ENCODE results near the gene RHOBTB3.
A peak's percentile ranks its signal among the peaks of the same experiment; 100 is the strongest.
"Not testable (repeated sequence)": the region's sequence is repeated elsewhere in the genome, so short reads cannot be mapped to it uniquely, and the experiment has no call there.

Gene RHOBTB3

DNA sequence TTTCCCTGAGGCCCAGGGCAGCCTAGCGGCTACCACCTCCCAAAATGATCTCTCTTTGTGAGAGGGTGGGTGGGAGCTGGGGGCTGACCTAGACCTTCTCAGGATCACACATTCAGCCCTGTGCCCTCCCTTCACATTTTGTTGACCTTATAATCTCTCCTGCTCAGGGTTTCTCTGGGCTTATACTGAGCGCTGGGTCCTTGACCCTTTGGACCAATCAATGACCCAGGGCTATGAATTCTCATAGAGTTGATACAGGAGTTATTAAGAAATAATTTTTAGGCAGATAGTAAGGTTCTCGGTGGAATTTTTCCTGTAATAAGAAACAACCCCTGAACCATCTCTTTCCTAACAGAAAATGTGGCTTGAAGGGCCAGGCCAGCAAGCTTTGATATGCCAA, 69.4 kb downstream of the RHOBTB3 start:
- DNase-seq (ENCODE audit: low read depth): no peak

DNA sequence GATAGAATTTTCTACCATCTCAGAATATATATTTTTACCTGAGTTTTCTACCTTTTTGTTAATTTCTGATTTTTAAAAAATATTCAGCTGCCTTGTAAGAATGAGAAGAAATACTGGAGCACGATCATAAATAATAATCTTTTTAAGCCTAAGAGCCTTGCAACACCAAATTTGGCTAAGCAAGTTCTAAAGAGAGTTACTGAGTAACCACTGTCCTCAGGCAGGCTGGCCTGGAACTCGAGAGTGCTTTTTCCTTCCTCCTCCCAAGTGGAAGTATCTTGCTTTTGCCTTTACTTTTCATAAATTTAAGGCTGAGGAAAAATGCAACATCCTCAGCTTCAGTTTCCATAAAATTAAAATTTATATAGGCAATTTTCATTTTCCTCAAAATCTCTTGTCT, 70.4 kb downstream of the RHOBTB3 start:
- no peak for DNase-seq (ENCODE audit: low read depth)

DNA sequence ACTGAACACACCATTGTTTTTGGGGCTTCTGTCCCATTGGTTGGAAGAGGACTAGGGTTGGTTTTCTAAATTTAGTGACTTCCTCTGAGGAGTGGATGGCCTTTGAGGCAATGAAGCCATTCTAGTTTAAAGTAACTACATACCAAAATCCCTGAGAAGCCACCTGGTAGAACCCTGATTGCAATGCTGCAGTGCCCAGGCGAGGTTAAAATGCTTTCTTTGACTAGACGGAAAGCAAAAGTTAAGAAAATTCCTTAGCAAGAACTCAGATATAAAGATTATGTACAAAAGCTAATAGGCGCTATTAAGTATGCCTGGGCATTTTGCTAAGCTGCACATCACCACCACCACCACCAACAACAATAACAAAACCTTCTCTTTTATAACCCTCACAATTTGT, 70.8 kb downstream of the RHOBTB3 start:
- no peak for DNase-seq (ENCODE audit: low read depth)

- no peak for DNase-seq (ENCODE audit: low read depth)
Observed at GRCh38 chr5:95803271-95804148, 72.4 kb downstream of the RHOBTB3 start.

DNA sequence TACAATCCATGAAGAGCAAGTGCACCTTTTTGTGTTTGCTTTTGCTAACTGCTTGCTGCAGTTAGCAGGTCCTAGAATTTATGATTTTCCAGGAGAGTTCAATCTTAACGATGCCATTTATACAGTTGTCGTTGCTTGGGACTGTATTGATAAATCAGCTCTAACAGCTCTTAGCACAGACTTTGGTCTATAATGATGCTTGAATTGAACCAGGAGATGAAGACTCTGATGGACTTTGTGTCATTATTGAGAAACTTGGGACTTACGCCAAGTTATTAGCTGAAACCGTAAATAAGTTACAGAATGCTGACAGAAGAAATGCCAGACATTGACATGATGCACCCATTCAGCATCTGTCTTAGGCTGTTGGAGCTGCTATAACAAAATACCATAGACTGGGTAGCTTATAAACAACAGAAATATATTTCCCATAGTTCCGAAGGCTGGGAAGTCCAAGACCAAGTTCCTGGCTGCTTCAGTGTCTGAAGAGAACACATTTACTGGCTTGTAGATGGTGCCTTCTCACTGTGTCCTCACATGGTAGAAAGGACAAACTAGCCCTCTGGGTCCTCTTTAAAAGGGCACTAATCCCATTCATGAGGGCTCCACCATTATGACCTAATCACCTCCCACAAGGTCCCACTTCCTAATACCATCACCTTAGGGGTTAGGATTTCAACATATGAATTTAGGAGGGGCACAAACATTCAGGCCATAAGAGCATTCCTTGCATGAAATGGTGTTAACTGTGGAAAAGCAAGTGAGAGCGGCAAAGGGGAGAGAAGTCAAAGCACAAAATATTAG, 73.8 kb downstream of the RHOBTB3 start:
- no peak for DNase-seq (ENCODE audit: low read depth)

- no peak for DNase-seq (ENCODE audit: low read depth)
Observed at GRCh38 chr5:95806687-95807086, 75.6 kb downstream of the RHOBTB3 start.

DNA sequence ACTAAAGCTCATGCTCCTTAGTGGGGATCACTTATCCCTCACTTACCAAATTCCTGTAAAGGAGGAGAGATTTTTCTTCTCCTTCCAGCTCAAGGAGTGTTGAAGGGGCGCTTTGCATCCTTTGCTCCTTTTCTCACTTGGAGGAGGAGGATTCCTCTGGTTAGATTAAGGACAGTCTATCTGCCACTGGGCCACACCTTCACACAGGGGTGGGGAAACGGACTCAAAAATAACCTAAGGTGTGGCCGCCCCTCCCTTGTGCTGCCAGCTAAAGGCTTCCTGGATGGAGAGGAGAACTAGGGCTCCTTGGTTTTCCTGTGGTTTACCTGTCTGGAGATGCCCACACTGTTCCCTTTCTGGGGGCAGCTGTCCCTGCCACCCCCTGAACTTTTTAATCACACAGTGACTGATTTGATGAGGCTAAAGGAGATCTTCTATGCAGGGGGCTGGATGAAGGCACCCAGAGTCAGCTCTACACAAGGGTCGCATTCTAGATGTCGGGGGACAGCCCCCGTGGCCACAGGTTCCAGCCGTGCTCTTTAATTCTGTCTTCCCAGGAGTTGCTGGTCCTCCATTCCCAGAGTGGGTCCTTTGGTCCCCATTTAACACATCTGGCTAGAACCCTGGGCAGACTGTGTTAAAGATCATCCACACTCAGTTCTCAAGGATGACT, 77.0 kb downstream of the RHOBTB3 start:
- no peak for DNase-seq (ENCODE audit: low read depth)

GRCh38 chr5:95808686-95809413, 77.7 kb downstream of the RHOBTB3 start:
- DNase-seq (ENCODE audit: low read depth): peak; percentile 68

- DNase-seq (ENCODE audit: low read depth): no peak
Observed at GRCh38 chr5:95809414-95809960, 78.4 kb downstream of the RHOBTB3 start.

DNA sequence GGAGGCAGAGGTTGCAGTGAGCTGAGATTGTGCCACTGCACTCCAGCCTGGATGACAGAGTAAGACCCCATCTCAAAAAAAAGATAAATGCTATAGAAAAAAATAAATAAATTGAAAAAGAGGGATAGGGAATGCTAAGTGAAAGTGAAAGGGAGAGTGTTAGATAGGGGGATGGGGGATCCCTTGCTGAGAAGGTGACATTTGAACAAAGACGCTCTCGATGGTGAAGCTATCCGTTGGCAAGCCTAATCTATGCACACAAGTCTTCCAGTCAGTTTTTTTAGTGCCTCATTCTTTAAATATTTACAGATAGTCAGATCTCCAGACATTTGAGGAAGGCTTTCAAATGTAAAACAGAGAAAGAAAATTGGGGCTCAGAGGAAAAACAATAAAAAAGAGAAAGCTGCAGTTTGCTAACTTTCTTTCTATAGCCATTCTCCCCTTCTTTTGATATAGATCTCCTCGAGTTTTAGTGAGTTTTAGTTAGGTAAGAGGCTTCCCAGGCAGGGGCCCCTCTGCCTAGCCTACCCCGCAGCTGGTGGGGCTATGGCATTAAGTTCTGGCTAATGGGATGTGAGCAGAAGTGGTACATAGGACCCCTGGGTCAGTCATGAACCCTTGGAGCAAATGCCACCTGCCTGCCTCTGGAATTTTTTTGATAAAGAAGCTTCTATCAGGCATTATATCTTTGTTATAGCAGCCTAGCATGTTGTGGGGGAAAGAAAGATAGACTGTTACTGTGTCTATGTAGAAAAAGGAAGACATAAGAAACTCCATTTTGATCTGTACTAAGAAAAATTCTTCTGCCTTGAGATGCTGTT, 79.4 kb downstream of the RHOBTB3 start:
- DNase-seq (ENCODE audit: low read depth): no peak

GRCh38 chr5:95811126-95811423, 79.9 kb downstream of the RHOBTB3 start:
- DNase-seq (ENCODE audit: low read depth): not testable (repeated sequence)

- not testable (repeated sequence) for DNase-seq (ENCODE audit: low read depth)
Observed at GRCh38 chr5:95811461-95812073, 80.4 kb downstream of the RHOBTB3 start.

- DNase-seq (ENCODE audit: low read depth): peak; percentile 29
Observed at GRCh38 chr5:95812074-95812471, 80.9 kb downstream of the RHOBTB3 start.

- not testable (repeated sequence) for DNase-seq (ENCODE audit: low read depth)
Observed at GRCh38 chr5:95813035-95813434, 81.9 kb downstream of the RHOBTB3 start.

- no peak for DNase-seq (ENCODE audit: low read depth)
Observed at GRCh38 chr5:95815155-95815729, 84.1 kb downstream of the RHOBTB3 start.

DNA sequence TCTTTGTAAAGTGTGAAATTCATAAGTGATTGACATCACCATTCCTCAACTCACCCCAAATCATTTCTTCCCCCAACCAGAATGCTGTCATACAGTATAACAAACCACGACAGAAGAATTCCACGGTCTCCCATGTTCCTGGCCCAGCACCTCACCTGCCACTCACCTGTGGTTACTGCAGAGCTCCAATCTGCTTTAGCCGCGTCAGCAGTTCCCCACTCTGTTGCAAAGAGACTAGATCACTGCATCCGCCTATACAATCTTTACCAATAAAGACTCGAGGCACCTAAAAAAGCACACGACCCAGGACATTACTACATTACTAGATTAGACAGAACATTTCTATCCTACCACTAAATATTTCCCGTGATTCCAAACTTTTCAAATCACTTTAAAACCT, 85.2 kb downstream of the RHOBTB3 start:
- no peak for DNase-seq (ENCODE audit: low read depth)

DNA sequence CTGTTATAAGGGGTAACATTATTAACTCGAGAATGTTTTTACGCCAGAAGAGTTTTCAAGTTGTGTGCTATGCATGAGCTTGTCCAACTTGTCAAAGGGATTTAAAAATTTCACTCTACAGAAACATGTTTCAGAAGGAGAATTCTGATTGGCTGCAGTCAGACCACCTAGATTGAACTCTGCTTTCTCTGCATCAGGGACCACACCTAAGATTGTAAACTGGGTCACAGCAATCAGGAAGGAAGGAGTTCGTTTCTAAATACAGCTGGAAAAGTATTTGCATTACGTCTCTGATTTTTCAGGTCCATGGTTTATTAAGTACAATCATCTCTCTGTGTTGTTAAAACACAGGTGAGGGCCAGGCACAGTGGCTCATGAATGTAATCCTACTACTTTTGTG, 85.6 kb downstream of the RHOBTB3 start:
- no peak for DNase-seq (ENCODE audit: low read depth)

DNA sequence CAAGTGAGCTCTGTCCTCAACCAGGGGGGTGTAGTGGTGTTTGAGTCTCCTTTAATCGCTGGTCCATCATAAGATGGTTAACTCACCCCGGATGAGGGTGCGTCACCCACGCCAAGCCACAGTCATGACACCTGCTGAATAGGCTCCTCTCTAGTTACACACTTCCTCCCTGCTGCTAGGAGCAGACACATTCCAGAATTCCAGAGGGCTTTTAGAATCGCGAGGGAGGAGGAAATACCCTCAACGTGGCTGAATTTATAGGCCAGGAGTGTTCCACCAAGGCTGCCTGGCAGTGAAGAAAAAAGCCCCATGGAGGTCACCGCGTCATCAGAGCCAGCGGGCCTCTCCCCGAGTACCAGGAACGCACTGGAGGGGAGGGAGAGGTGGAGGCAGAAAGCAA, 86.3 kb downstream of the RHOBTB3 start:
- no peak for DNase-seq (ENCODE audit: low read depth)

GRCh38 chr5:95818181-95819147, 87.3 kb downstream of the RHOBTB3 start:
- no peak for DNase-seq (ENCODE audit: low read depth)

Data from stimulated activated CD4-positive, alpha-beta T cell treated with anti-CD3 and anti-CD28 coated beads, Interleukin-2, amount 100 ng/mL, for 4 hours (primary cell).